KMS-11 (cell line): Measurements from ENCODE around the gene PMPCA.

ENCODE experiments used
- H2AFZ ChIP-seq: fragments of 200-600 bp; sonication (generic); 2 replicates; pipeline ENCODE4 v1.6.1; 2016; ENCODE audit warnings: antibody characterized with exemption, mixed run types, low read depth
- H3K27ac ChIP-seq: fragments of 200-600 bp; sonication (generic); 2 replicates; pipeline ENCODE4 v1.6.1; 2016; ENCODE audit warnings: mild to moderate bottlenecking, mixed run types
- H3K27me3 ChIP-seq: fragments of 200-600 bp; sonication (generic); 2 replicates; pipeline ENCODE4 v1.6.1; 2017; ENCODE audit warnings: mild to moderate bottlenecking, low read depth, mixed run types, moderate library complexity; ENCODE audit not compliant: insufficient read depth
- H3K36me3 ChIP-seq: fragments of 200-600 bp; sonication (generic); 2 replicates; pipeline ENCODE4 v1.6.1; 2017; ENCODE audit warnings: mild to moderate bottlenecking, mixed run types; ENCODE audit not compliant: insufficient read depth
- H3K4me1 ChIP-seq: fragments of 200-600 bp; sonication (generic); 2 replicates; pipeline ENCODE4 v1.6.1; 2016; ENCODE audit warnings: mild to moderate bottlenecking, low read depth, mixed run types; ENCODE audit not compliant: poor library complexity, severe bottlenecking
- H3K4me2 ChIP-seq: fragments of 200-600 bp; sonication (generic); 2 replicates; pipeline ENCODE4 v1.7.0; 2016; ENCODE audit warnings: mild to moderate bottlenecking, mixed run types
- H3K4me3 ChIP-seq: fragments of 200-600 bp; sonication (generic); IDR thresholded peaks from 2 replicates; pipeline ENCODE4 v1.6.1; 2017; ENCODE audit warnings: low read depth, low read length, mixed read lengths; ENCODE audit not compliant: insufficient read depth
- H3K79me2 ChIP-seq: fragments of 200-600 bp; sonication (generic); 2 replicates; pipeline ENCODE4 v1.6.1; 2016; ENCODE audit warnings: low read depth, mixed run types; ENCODE audit not compliant: insufficient read depth
- H3K9ac ChIP-seq: fragments of 200-600 bp; sonication (generic); 2 replicates; pipeline ENCODE4 v1.6.1; 2016; ENCODE audit warnings: mild to moderate bottlenecking, mixed run types
- H4K20me1 ChIP-seq: fragments of 200-600 bp; sonication (generic); 2 replicates; pipeline ENCODE4 v1.6.1; 2016; ENCODE audit warnings: mild to moderate bottlenecking, mixed run types; ENCODE audit not compliant: insufficient read depth
- CTCF ChIP-seq: fragments of 200-600 bp; sonication (generic); conservative IDR thresholded peaks from 2 replicates; pipeline ENCODE4 v1.6.1; 2017; ENCODE audit warnings: low read depth, mild to moderate bottlenecking, antibody characterized with exemption, low read length, moderate library complexity, mixed read lengths

PMPCA gene

GRCh38 chr9:136429683-136430491 lies 19.4 kb downstream of the PMPCA start:
- Histone ChIP-seq H3K79me2 (no peaks in the 10 kb centered on the region; the same call in 1 of the 2 replicates), H3K36me3 (no peaks in the 10 kb centered on the region), H3K4me3 (no peak overlapping the region), H4K20me1 (no peaks in the 10 kb centered on the region), H3K27me3 (no peaks in the 10 kb centered on the region), H3K9ac (no peak overlapping the region), H2AFZ (no peak overlapping the region), H3K27ac (no peak overlapping the region), H3K4me2 (no peak overlapping the region), H3K4me1 (no peaks in the 10 kb centered on the region)
- TF ChIP-seq CTCF: no peak

GRCh38 chr9:136430588-136431234 lies 20.3 kb downstream of the PMPCA start:
- no peaks in the 10 kb centered on the region for H3K36me3 ChIP-seq
- no peak overlapping the region for H3K4me2 ChIP-seq
- no peak overlapping the region for H2AFZ ChIP-seq
- H3K4me1 ChIP-seq: no peaks in the 10 kb centered on the region
- H4K20me1 ChIP-seq: no peaks in the 10 kb centered on the region
- TF ChIP-seq CTCF: no peak
- H3K79me2 ChIP-seq: peaks cover 3% of the 10 kb centered on the region; the same call in 1 of the 2 replicates
- H3K4me3 ChIP-seq: no peak overlapping the region
- no peak overlapping the region for H3K9ac ChIP-seq
- H3K27me3 ChIP-seq: no peaks in the 10 kb centered on the region
- no peak overlapping the region for H3K27ac ChIP-seq

- Histone ChIP-seq H2AFZ (no peak overlapping the region), H4K20me1 (no peaks in the 10 kb centered on the region), H3K4me3 (no peak overlapping the region), H3K4me1 (no peaks in the 10 kb centered on the region), H3K79me2 (peaks cover 15% of the 10 kb centered on the region; the same call in 1 of the 2 replicates), H3K27me3 (no peaks in the 10 kb centered on the region), H3K27ac (no peak overlapping the region), H3K9ac (no peak overlapping the region), H3K4me2 (no peak overlapping the region), H3K36me3 (no peaks in the 10 kb centered on the region)
- no peak for TF ChIP-seq CTCF
Measured at GRCh38 chr9:136431782-136432350, 21.4 kb downstream of the PMPCA start.

DNA sequence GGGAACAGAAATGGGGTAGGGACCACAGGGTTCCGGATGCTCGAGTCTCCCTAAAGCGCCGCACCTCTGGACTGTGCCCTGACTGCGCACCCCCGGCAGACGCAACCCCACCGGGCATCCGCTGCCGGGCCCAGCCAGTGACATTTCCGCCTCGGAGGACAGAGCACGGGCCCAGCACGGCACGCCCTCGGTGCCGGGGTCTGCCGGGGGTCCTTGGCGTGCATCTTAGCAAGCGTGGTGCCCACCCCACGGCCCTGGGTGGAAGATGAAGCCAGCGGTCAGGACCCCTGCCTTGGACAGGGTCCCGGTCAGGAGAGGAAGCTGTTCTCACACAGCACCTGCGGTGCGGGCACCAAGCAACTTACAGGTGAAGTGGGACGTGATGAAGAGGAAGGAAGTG lies 22.1 kb downstream of the PMPCA start:
- H3K27ac ChIP-seq: no peak overlapping the region
- H3K4me2 ChIP-seq: no peak overlapping the region
- no peaks in the 10 kb centered on the region for H3K27me3 ChIP-seq
- H4K20me1 ChIP-seq: no peaks in the 10 kb centered on the region
- H3K4me3 ChIP-seq: no peak overlapping the region
- H2AFZ ChIP-seq: no peak overlapping the region
- peaks cover 5% of the 10 kb centered on the region for H3K4me1 ChIP-seq
- no peak overlapping the region for H3K9ac ChIP-seq
- no peak for TF ChIP-seq CTCF
- H3K36me3 ChIP-seq: no peaks in the 10 kb centered on the region
- peaks cover 22% of the 10 kb centered on the region; the same call in 1 of the 2 replicates for H3K79me2 ChIP-seq
